NCI-H226 (cell line): ENCODE results near the gene TBC1D8.
A peak's percentile ranks its signal among the peaks of the same experiment; 100 is the strongest.

Source experiments
- DNase-seq: peaks from one replicate; pipeline ENCODE4 v3.0.0-alpha.2; 2015

The TBC1D8 gene

DNA sequence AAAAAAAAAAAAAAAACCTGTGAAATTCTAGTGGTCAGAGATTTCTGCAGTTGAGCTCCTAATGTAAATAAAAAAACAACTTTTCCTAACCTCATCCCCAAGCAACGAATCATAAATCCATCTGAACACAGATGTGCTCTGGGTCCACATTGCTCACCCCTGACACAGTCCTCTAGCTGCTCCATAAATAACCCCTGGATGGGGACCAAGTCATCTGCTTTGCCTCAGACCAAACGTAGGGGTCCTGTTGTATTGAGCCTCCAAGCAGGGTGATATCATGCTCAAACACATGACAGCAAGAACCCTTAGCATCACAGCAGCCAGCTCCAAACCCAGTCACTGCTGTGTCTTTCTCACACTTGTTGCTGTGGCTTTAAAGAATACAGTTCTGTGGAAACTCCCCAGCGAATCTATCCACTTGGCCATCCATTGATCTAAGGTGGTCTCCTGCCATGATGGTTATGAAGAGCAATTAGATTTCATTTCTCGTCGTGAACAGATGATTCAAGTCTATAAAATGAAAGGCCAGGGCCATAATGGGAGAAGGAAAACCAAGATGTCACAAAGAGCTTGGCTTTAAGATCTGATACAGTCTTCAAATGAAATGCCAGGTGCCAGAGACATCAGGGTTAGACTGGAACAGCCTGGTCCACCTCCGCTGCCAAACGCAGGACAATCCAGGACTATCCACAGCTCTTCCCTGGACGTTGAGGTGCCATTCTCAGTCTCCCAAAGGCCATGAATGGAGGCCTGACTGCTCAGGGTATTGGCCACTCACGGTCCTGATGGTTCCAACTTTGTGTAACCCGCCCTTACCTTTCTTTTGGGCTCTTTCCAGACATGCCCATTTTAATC, 39.0 kb downstream of the TBC1D8 start:
- no peak for DNase-seq

DNA sequence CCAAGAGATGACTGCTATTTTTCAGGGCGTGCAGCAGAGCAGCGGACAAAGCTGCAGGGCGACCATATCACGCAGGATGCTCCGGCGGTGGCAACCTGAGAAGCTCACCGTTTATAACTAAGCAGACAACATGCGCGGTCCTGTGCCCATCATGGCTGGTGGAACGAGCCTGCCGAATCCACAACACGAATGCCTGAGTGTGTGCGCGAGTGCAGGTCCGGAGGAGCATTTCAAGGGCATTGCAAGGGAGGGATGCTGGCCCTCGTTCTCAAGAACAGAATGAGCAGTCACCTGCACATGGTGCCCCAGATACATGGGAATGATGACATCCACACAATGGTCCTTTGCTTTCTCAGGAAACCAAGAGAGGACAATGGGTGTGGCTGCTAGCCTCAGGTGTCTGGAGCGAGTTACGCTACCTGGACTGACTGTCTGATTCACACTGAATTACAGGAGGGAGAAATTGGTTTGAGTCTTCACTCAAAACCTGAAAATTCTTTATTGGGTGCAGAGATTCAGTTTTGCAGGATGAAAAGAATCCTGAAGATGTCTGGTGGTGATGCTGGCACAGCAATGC, 39.8 kb downstream of the TBC1D8 start:
- no peak for DNase-seq

DNA sequence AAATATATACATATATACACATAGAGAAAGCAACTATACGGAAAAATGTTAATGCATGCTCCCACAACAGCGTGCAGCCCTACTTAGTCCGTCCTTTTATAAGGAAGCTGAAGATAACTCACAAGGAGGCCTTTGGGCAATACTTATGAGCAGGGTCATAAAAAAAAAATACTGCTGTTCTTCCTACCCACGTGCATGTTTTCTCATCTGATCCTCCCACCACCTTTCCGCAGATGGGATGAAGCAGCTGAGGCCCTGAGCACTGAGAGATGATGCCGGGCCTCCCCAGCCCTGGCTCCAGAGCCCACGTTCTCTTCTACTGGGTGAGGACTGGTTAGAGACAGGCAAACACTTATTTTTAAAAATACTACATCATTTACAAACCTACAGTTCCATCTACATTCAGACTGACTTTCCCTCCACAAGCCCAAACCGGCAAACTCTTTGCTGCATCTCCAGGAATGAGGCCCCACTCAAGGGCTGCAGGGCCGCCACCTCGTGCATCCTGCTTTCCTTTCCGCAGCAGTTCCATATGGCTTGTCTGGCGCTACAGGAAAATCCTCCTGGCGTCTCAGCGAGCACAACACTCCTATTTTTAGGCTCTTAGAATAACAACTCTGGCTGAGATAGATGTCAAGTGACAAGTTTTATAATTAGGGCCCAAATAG, 41.6 kb downstream of the TBC1D8 start:
- no peak for DNase-seq

DNA sequence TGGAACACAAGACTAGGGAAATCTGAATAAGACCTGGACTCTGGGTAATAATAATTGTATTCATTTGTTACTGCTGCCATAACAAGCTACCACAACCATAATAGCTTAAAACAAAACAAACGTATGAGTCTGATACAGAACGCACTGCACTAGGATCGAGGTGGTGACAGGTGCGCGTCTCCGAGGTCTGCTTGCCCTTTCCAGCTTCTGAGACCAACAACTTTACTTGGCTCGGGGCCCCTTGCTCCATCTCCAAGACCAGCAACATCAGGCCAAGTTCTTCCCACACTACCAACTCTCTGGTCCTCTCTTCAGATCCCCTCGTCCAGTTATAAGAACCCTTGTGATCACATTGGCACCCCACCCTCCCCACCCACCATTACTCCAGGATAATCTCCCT, 42.8 kb downstream of the TBC1D8 start:
- no peak for DNase-seq

DNA sequence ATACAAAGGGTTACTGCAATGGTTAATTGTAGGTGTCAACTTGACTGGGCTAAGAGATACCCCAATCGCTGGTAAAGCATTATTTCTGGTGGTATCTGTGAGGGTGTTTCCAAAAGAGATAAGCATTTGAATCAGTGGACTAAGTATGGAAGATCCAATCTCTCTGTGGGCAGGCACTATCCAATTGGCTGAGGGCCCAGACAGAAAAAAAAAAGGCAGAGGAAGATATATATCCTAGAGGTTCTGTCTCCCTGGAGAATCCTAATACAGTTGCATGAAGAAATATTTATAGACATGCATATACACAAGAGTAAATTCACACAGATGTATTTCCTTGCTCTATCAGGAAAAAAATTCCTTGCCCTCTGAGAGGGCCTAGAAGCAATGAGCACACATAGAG, 43.9 kb downstream of the TBC1D8 start:
- peak; percentile 51 for DNase-seq

DNA sequence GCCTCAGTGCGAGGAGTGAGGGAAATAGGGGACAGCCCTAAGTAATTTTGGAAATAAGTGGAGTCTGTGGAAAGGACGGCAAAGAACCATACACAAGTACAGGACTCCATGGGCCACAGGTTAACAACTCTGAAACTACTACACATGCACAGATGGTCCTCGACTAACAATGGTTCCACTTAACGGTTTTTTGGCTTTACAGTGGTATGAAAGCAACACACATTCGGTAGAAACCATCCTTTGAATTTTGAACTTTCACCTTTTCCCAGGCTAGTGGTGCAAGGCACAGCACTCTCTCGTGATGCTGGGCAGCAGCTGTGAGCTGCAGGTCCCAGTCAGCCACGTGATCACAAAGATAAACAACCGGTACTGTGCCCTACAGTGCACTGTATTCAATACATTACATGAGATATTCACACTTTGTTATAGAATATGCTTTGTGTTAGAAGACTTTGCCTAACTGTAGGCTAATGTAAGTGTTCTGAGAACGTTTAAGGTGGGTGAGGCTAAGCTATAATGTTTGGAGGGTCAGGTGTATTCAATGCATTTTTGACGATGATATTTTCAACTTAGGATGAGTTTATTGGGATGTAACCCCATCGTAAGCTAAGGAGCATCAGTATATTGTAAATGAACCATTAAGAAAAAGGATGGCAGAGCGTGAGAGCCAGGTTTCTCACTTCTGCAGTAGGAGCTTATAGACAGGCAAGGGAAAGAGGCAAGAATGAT, 44.6 kb downstream of the TBC1D8 start:
- no peak for DNase-seq

DNA sequence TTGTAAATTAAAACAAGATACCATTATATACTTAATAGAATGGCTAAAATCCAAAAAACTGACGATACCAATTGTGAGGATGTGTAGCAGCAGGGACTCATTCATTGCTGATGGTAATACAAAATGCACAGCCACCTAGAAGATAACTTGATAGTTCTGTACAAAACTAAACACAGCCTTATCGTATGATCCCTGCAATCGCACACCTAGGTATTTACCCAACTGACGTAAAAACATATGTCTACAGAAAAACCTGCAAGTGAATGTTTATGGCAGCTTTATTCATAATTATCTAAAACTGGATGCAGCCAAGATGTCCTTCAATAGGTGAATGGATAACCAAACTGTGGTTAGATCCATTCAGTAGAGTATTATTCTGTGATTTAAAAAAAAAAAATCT, 45.5 kb downstream of the TBC1D8 start:
- DNase-seq: no peak

DNA sequence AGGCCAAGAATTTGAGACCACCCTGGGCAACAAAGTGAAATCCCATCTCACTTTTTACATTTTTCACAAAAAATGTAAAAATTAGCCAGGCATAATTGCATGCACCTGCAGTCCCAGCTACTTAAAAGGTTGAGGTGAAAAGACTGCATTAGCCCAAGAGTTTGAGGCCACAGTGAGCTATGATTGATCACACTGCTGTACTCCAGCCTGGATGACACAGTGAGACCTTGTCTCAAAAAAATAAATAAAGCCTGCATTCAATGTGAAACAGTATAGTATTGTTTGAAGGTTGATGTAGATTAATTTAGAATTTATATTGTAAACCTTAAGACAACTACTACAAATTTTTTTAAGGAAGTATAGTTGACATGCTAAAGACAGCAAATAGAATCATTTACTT, 53.5 kb downstream of the TBC1D8 start:
- no peak for DNase-seq

DNA sequence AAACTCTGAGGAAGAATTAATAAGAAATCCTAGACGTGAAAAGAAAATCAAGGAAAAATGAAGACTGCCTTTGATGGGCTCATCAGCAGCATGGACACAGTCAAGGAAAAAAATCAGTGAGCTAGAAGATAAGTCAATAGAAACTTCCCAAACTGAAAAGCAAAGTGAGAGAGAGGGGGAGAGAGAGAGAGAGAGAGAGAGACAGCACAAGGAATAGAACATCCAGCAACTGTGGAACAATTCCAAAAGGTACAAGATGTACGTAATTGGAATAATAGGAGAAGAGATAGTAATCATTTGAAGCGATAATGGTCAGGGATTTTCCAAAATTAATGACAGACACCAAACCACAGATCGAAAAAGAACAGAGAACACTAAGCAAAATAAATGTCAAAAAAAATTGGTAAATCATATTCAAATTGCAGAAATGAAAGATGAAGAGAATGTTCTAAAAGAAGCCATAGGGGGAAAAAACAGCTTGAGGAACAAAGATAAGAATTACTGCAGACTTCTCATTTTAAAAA, 54.5 kb downstream of the TBC1D8 start:
- no peak for DNase-seq

DNA sequence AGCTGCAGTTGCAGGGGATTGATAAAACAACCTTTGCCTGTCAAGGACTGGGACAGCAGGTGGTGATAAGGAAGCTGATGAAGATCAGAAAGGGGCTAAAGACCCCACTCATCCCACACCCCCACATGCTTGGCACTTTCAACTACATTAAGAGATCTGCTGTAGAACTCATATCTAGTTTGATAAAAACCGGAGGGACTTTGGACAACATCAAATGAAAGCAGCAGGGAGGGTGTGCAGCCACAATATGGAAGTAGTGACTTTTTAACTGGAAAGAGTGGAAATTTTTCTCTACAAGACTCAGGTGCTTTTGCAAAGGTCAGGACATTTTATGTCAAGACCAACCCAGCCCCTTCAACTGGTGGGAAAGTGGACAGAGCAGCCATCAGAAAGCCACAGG, 56.8 kb downstream of the TBC1D8 start:
- DNase-seq: no peak

DNA sequence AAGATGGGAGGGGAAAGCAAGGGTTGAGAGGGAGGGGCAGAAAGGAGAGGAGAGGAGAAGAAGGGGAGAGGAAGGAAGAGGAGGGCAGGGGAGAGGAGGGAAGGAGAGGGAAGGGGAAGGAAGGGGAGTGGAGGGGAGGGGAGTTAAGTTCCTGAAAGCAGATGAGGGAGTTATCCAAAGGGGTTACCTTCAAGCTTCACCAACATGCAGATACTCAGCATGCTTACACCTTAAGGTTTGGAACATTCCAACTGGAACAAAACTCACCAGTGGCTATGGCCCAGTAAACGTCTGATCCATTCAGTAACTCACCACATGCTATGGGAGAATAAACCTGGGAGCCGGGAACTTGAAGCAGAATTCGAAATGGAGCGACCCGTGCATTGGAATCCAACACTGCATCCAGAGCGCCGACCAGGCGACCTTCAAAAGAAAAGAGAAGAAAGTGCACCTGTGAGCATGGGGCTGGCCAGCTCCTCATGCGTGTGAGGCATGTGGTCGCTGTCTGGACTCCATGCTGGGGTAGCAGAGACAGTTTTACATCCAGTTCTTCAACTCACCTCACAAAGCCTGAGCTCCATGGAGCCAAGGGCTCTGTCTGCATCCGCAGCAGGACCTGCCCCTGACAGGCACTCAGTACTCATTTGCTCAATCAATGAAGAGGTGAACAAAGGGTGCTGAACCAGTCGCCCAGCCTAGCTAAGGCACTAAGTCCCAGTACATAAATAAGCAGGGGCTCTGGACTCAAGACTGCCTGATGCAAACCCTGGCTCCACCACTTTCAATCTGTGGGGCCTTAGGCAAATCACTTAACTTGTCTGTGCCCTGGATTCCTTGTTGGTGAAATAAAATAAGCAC, 61.0 kb downstream of the TBC1D8 start:
- no peak for DNase-seq

DNA sequence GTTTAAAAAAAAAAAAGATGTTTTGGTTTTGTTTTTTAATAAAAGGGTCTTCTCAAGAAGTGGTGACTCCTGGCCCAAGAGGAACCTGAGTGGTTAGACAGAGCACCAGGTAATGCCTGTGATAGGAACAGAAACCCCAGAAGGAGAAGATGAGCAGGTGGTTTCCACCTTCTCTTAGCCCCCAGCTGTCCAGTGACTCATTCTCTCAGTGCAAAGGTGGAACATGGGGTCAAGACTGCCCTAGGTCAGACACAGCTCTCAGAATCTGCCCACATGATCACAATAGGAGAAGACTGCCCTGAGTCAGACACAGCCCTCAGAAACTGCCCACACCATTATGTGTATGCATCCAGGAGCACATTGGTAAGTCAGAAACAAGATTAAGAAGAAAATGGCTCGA, 61.8 kb downstream of the TBC1D8 start:
- no peak for DNase-seq

DNA sequence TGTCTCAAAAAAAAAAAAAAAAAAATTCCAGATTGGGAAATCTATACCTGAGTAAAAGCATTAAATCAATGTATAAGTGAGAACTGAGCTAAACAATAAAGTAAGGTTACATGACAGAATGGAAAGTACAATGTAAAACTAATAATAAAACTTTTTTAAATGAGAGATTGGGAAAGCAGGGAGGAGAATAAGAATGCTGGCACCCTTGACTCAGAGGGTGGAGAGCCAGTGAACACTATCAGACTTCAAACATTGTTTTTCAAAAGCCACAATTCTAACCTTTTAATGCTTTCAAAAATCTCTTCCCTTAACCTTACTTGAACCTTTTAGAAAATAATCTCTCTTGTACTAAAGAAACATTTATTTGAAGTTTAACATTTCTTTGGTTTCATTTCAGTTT, 63.5 kb downstream of the TBC1D8 start:
- DNase-seq: no peak

DNA sequence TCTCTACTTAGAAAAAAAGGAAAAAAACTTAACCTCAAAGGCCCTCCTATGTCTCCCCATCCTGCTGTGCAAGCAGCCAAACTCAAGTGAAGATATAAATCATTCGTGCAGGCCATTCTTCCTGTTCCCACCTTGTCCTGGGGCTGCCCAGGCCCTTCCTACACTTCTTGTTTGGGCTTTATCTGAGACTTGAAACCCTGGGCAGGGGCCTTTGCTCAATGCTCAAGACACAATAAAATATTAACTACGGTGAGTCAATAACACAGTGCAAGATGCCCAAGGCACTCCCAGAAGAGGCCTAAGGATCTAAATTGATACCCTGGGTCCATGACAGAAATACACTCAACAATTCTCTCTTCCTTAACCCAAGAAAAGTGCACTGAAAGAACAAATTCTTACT, 67.6 kb downstream of the TBC1D8 start:
- no peak for DNase-seq

DNA sequence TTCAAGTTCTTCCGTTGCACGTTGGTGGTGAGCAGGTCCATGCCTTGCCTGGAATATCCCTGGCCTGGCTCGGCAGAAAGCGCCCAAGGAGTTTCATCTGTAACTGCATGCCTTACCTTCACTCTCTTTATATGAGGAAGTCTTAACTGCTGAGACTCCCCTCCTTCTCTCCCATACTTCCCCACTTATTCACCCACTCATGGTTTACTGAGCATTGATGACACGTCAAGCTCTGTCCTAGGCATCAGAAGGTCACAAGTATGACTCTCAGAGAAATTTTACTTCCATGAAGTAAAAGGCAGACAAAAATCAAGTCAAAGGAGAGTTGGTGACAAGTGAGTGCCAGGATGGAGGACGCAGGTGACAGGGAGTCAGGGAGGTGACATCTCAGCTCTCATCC, 68.2 kb downstream of the TBC1D8 start:
- DNase-seq: no peak

DNA sequence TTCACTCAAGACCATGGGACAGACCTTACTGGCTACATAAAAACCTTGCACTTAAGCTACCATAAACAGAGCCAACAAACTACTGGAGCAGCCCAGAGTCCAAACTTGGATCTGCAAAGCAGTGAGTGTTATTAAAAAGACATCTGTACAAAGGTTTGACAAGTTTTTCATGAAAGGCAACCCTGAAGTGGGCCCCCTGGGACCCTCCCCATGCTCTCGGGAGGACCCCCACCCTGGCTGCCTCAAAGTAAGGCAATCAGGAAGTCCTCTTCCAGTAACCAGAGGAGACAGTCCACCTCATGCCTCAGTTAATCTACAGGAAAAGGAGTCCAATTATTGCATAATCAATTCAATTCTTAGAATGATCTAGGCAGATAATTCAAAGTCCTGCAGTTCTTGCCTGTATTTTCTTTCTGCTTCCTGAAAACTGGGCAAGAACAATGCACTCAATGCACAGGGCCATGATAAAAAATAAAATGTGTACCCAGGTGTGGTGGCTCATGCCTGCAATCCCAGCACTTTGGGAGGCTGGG, 69.7 kb downstream of the TBC1D8 start:
- no peak for DNase-seq

DNA sequence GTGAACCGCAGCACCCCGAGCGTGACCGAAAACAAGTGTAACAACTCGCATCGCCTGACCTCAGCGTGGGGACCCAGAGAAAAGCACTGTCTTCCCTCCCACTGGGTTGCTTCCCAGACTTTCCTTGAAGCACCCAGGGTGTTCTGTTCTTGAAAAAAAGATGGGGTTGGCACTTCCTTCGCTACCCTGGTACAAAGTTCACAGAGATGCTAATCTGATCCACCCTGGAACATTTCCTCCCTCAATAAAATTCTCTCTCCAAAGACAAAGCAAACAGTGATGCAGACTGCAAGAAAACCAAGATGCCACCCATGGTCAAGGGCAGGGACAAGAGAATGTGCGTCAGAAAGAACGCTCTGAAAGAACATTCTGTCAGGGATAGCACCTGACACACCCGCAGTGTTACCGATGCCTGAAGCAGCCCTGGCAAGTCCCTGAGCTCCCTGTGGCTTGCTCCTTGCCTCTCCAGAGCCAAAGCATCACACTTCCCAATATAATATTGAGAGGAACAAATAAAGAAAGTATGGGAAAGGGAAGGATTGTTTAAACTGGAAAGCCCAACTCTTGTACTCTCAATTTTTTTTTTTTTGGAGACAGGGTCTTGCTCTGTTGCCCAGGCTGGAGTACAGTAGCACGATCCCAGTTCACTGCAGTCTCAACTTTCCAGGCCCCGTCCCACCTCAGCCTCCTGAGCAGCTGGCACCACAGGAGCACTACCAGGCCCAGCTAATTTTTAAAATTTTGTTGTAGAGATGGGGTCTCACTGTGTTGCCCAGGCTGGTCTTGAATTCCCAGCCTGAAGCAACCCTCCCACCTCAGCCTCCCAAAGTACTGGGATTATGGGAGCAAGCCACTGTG, 70.7 kb downstream of the TBC1D8 start:
- DNase-seq: no peak

DNA sequence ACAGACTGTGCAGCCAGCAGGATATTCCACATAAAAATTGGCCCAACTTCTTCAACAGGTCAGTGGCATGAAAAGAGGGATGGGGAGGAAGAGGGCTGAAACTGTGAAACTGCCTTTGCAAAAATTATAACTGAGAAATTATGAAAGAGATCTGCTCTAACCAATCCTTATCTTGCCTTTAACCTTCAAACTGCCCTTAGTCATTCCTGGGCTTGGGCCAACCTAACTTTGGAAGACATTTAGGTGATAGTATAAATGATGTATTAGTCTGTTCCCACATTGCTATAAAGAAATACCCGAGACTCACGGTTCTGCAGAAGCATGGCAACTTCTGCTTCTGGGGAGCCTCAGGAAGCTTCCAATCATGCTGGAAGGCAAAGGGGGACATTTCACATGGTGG, 74.6 kb downstream of the TBC1D8 start:
- peak; percentile 73 for DNase-seq

DNA sequence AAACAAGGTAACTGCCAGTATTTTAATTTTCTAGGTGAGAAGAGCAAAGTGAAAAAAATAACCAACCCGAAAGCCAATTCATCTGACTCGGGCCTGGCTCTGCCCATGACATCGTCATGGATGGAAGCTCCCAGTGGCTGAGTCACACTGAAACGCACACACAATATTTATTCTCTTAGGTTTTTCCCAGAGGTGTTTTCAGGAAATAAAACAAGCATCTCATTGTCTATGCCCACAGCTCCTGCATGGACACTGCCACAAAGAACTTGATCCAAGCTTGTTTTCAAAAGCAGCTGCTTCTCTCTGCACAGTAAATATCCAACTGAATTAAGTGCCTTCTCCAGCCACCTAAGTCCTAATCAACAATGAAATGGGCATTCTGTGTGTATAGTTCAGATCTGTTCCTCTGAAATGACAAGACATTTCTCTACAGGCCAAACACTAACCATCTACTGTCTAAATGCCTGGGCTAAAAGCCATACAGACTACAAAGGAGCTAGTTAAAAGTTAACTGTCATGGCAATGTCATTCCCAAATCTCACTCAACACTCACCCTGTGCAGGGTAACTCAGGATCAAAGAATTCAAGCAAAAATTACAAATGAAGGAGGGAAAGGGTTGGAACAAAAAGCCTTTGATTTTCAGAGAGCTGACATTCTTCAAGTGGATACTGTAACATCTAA, 86.2 kb downstream of the TBC1D8 start:
- peak; percentile 29 for DNase-seq

DNA sequence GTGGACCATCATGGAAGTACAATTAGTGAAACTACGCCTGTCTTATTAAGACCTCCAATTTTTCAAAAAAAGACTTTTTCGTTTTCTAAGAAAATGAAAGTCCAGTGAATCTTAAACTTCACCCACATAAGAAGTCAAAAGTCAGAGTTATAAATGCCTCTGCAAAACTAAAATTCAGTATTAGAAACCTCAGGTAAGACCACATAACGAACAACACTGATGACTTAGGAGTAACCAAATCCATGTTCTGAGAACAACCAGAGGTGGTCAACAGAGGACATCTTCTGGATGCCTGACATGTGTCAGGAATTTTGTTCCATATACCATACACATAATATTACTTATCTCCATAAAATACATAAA, 86.7 kb downstream of the TBC1D8 start:
- DNase-seq: no peak

DNA sequence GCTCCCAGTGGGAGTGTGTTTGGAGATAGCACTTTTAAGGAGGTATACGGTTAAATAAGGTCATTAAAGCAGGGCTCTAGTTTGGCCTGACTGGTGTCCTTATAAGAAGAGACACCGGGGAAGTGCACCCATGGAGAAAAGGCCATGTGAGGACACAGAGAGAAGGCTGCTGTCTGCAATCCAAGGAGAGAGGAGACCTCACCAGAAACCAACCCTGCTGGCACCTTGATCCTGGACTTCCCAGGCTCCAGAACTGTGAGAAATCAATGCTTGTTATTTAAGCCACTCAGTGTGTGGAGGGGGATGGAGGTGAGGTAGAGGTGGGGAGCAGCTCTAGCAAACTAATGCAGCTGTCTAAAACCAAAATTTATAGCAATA, 87.1 kb downstream of the TBC1D8 start:
- no peak for DNase-seq
